GM12878 (cell line): ENCODE data around the gene PPP3CA. TPM values are rescaled to one million over a fixed set of nuclear protein-coding genes. Genes with fewer than 3 reads are reported as not detected.

ENCODE experiments used
- ATAC-seq: fragments of 200-7000 bp; cut with Tn5 transposase; 3 replicates; pipeline ENCODE4 v1.9.1; 2020; ENCODE audit warnings: mild to moderate bottlenecking, moderate library complexity
- BruUV-seq: library from RNA; stranded (reverse); fragments of 400-500 nt; replicated peaks from 2 replicates; lab custom pipeline; 2021; lab: Mats Ljungman, UMichigan
- CTCF ChIA-PET: fragments of 300-600 bp; sonication (Branson Sonifier 250); formaldehyde crosslinking; extraction: SDS; loops from one replicate; lab custom pipeline; 2021; ENCODE audit warnings: inconsistent platforms; lab: Yijun Ruan, JAX
- POLR2A ChIA-PET: fragments of 350-600 bp; formaldehyde crosslinking; extraction: SDS; loops from one replicate; lab custom pipeline; 2021; ENCODE audit warnings: inconsistent platforms; lab: Charles Lee
- RAD21 ChIA-PET: fragments of 300-600 bp; sonication (Branson Sonifier 250); formaldehyde crosslinking; loops from one replicate; lab custom pipeline; 2023; ENCODE audit warnings: antibody characterized with exemption; ENCODE audit not compliant: unreplicated experiment; lab: Charles Lee
- SMC1A ChIA-PET: fragments of 300-600 bp; sonication (Branson Sonifier 250); formaldehyde crosslinking; loops from one replicate; lab custom pipeline; 2023; ENCODE audit not compliant: unreplicated experiment, uncharacterized antibody; lab: Charles Lee
- DNase-seq: peaks from one replicate; pipeline ENCODE4 v3.0.0-alpha.2; 2011; ENCODE audit warnings: low read depth, low spot score
- FAIRE-seq: peaks from 3 replicates; lab custom pipeline; 2011; peaks lifted over from hg19 to GRCh38; lab: Jason Lieb, UNC
- H2AFZ ChIP-seq: 2 replicates; pipeline ENCODE4 v1.6.0; 2011; ENCODE audit warnings: low read depth, low read length, control low read depth; ENCODE audit not compliant: control insufficient read depth
- H3K27ac ChIP-seq: 2 replicates; pipeline ENCODE4 v1.5.1; 2011; ENCODE audit warnings: control low read depth; ENCODE audit not compliant: control insufficient read depth, insufficient read depth
- H3K27me3 ChIP-seq, 2 experiments: replicated peaks in 1 of 2; 2 replicates each; pipeline versions ENCODE4 v1.6.0 to v1.6.1; 2011; ENCODE audit warnings: low read length in 1 of 2; ENCODE audit not compliant: control insufficient read depth in 2 of 2, insufficient read depth in 2 of 2
- H3K36me3 ChIP-seq, 2 experiments: 2 replicates each; pipeline ENCODE4 v1.5.1; 2011; ENCODE audit warnings: low read length in 1 of 2; ENCODE audit not compliant: control insufficient read depth in 2 of 2, insufficient read depth in 2 of 2
- H3K4me1 ChIP-seq: 2 replicates; pipeline ENCODE4 v1.6.1; 2011; ENCODE audit warnings: mild to moderate bottlenecking, low read length, moderate library complexity, mixed read lengths; ENCODE audit not compliant: control insufficient read depth, insufficient read depth
- H3K4me2 ChIP-seq: 2 replicates; pipeline ENCODE4 v1.6.0; 2011; ENCODE audit warnings: control low read depth; ENCODE audit not compliant: control insufficient read depth, insufficient read depth
- H3K4me3 ChIP-seq: fragments of 200-600 bp; sonication (generic); 2 replicates; pipeline ENCODE4 v1.5.1; 2016
- H3K79me2 ChIP-seq: 2 replicates; pipeline ENCODE4 v1.6.0; 2011; ENCODE audit warnings: low read length; ENCODE audit not compliant: control insufficient read depth, insufficient read depth
- H3K9ac ChIP-seq: 2 replicates; pipeline ENCODE4 v1.8.0; 2011; ENCODE audit warnings: low read length, control low read depth, mixed read lengths; ENCODE audit not compliant: control insufficient read depth, insufficient read depth
- H3K9me3 ChIP-seq: replicated peaks from 3 replicates; pipeline ENCODE4 v1.5.1; 2011; ENCODE audit warnings: mild to moderate bottlenecking, low read length; ENCODE audit not compliant: control insufficient read depth, insufficient read depth
- H4K20me1 ChIP-seq: 2 replicates; pipeline ENCODE4 v1.6.0; 2011; ENCODE audit not compliant: control insufficient read depth, insufficient read depth
- CBX3 ChIP-seq: fragments of 200-600 bp; sonication (generic); IDR thresholded peaks from 2 replicates; pipeline ENCODE4 v1.6.1; 2016; ENCODE audit warnings: low read depth, borderline replicate concordance
- CHD2 ChIP-seq: IDR thresholded peaks from 2 replicates; pipeline ENCODE4 v1.6.1; 2011; ENCODE audit warnings: low read depth, low read length, improper control_type of control experiment, borderline replicate concordance
- FOS ChIP-seq: IDR thresholded peaks from 3 replicates; pipeline ENCODE4 v1.6.1; 2011; ENCODE audit warnings: borderline replicate concordance; ENCODE audit not compliant: insufficient read length; ENCODE audit errors: extremely low read depth
- GATAD2B ChIP-seq: fragments of 450-650 bp; conservative IDR thresholded peaks from 2 replicates; pipeline ENCODE4 v1.6.1; 2017; ENCODE audit warnings: low read depth, mild to moderate bottlenecking, moderate library complexity
- HDAC2 ChIP-seq: fragments of 200-600 bp; sonication (generic); IDR thresholded peaks from 2 replicates; pipeline ENCODE4 v1.6.1; 2017
- PAX5 ChIP-seq: IDR thresholded peaks from 2 replicates; pipeline ENCODE4 v1.6.1; 2011; ENCODE audit warnings: low read depth, low read length, borderline replicate concordance
- POLR2A ChIP-seq: IDR thresholded peaks from 2 replicates; pipeline ENCODE4 v1.6.1; 2011; ENCODE audit warnings: low read depth, mild to moderate bottlenecking, low read length
- SMC3 ChIP-seq: IDR thresholded peaks from 2 replicates; pipeline ENCODE4 v1.6.1; 2011; ENCODE audit warnings: low read length, improper control_type of control experiment, borderline replicate concordance
- WGBS: methylation state at CpG from one replicate; pipeline ENCODE4 v1.1.6; 2016; ENCODE audit warnings: low lambda C conversion rate; ENCODE audit not compliant: insufficient replicate concordance, insufficient coverage; ENCODE audit errors: missing lambda C conversion rate; 5-methylcytosine and 5-hydroxymethylcytosine counted together
- in situ Hi-C: fragments of 300-500 bp; cut with MboI; formaldehyde crosslinking; loops from 9 replicates; pipeline ENCODE4 v1.14.3; 2018; ENCODE audit warnings: mixed read lengths
- intact Hi-C: fragments of 100-400 bp; cut with micrococcal nuclease; formaldehyde crosslinking; loops from one replicate; pipeline ENCODE4 v1.14.2; 2022; ENCODE audit not compliant: unreplicated experiment
- polyA plus RNA-seq, 11 experiments: library from polyadenylated mRNA; depleted of rRNA in 4 of 11; unstranded in 6 of 11; stranded (reverse) in 5 of 11; fragments of >200 nt; fragmentation: Nextera tagmentation in 4 of 11; fragmentation: Illumina TruSeq in 1 of 11; extraction: Ambion mirVana in 4 of 11; extraction: Trizol in 1 of 11; gene quantifications; 1 replicate in 1 of 11; 2 replicates in 10 of 11; pipeline versions ENCODE4 v1.2.1 to v1.2.3, GENCODE V29; 2011 to 2016; ENCODE audit warnings: inconsistent platforms in 2 of 11, missing spikeins in 2 of 11, low read depth in 1 of 11
- total RNA-seq, 4 experiments: library from RNA; depleted of rRNA in 3 of 4; stranded (reverse); fragments of >200 nt in 3 of 4; fragmentation: Illumina TruSeq in 1 of 4; extraction: Trizol in 1 of 4; gene quantifications; 2 replicates each; pipeline versions ENCODE4 v1.2.1 to v1.2.3, GENCODE V29; 2013 to 2021
- TF ChIP-seq, protein P1 (sequence below): IDR thresholded peaks from 2 replicates; pipeline ENCODE4 v1.6.1; 2012; ENCODE audit warnings: low read depth, low read length, improper control_type of control experiment
- TF ChIP-seq, protein P2 (sequence below): IDR thresholded peaks from 2 replicates; pipeline ENCODE4 v1.6.1; 2011; ENCODE audit warnings: borderline replicate concordance, low read depth, mild to moderate bottlenecking, moderate library complexity, low read length; ENCODE audit not compliant: insufficient read depth, poor library complexity, severe bottlenecking
- TF ChIP-seq, protein P3 (sequence below): IDR thresholded peaks from 2 replicates; pipeline ENCODE4 v1.6.1; 2012; ENCODE audit warnings: low read depth, low read length, improper control_type of control experiment

The PPP3CA gene
- total and polyA plus RNA-seq, 10 of the 15 experiments (the other 5 are each of a cell fraction or from before 2014, with no cell fraction given) = 0.33 to 9.0 (median 1.0) TPM

DNA sequence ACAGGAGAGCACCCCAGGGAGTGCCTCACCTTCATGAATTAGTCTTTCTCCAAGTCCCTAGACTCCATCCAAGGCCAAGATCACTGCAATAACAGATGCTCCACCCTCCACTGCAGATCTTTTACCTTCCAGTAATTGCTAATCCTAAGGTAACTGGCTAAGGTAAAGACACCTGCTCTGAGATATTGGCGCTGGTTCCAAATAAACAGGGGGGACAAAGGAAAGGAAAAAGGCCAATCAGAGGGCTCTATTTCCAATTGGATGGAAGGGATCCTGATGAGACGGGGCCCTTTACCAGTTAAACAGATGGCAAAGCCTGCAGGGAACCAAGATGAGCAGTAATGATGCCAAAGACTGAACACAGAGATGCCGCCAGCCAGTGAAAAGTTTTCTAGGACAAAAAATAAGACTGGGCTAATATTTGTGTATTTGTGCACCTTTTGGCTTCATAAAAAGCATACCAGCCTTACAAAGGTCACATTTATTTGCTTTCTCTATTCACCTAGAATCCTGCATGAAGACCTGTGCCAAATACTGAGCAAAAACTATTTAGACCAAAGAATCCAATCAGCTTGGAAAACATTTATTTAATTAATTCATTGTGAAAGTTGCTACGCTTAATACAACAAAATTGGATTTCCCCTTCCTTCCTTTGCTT, 148.5 kb downstream of the PPP3CA start:
- Histone ChIP-seq H3K27me3 (no peaks in the 10 kb centered on the region), H2AFZ (no peak overlapping the region), H3K4me1 (no peaks in the 10 kb centered on the region), H4K20me1 (no peaks in the 10 kb centered on the region), H3K36me3 (no peaks in the 10 kb centered on the region), H3K4me2 (no peak overlapping the region), H3K27ac (no peak overlapping the region), H3K9ac (no peak overlapping the region), H3K9me3 (no peaks in the 10 kb centered on the region), H3K4me3 (no peak overlapping the region), H3K79me2 (no peaks in the 10 kb centered on the region)
- ChIA-PET POLR2A (no interaction called here), SMC1A (interaction anchor here (1.2 kb wide), 1 partner anchor 24 kb away, joined by 3 read pairs; no protein-coding TSS in a partner anchor), CTCF (no interaction called here), RAD21 (no interaction called here)
- no TSS peak for BruUV-seq
- intact Hi-C loops = no loop called here
- no peak for DNase-seq
- FAIRE-seq = no peak
- TF ChIP-seq, protein P1, sequence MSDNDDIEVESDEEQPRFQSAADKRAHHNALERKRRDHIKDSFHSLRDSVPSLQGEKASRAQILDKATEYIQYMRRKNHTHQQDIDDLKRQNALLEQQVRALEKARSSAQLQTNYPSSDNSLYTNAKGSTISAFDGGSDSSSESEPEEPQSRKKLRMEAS = no peak
- TF ChIP-seq SMC3 = no peak
- no peak for TF ChIP-seq PAX5
- no peak for ATAC-seq
- 80% methylated on average over 4 of the region's 4 CpGs for WGBS
- in situ Hi-C loops = no loop called here

DNA sequence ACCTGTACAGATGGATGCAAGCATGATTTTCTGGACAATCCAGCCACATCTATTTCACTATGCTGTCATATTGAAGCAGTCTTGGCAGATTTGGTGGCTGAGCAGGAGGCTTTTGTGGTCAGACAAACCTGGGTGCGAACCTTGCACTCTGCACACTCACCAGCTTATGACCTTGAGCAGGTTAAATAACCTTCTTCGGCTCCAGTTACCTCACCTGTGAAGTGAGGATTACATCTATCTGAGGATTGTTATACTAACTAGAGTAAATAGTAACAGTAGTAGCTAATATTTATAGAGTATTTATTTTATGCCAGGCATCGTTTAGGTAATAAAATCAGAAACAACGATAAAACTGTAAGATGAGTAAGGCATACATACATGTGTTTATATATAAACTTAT, 150.0 kb downstream of the PPP3CA start:
- no peak overlapping the region for H3K4me3 ChIP-seq
- ChIA-PET SMC1A (interaction anchor here (0.6 kb wide), 1 partner anchor 37 kb away, joined by 4 read pairs; no protein-coding TSS in a partner anchor), POLR2A (no interaction called here), CTCF (no interaction called here), RAD21 (no interaction called here)
- DNase-seq = no peak
- H2AFZ ChIP-seq = no peak overlapping the region
- FAIRE-seq = no peak
- no peak overlapping the region for H3K27ac ChIP-seq
- intact Hi-C loops = no loop called here
- in situ Hi-C loops = no loop called here
- no peaks in the 10 kb centered on the region for H3K27me3 ChIP-seq
- H4K20me1 ChIP-seq = no peaks in the 10 kb centered on the region
- BruUV-seq = no TSS peak
- no peak overlapping the region for H3K4me2 ChIP-seq
- H3K36me3 ChIP-seq = no peaks in the 10 kb centered on the region
- no peak overlapping the region for H3K9ac ChIP-seq
- TF ChIP-seq, protein P2, sequence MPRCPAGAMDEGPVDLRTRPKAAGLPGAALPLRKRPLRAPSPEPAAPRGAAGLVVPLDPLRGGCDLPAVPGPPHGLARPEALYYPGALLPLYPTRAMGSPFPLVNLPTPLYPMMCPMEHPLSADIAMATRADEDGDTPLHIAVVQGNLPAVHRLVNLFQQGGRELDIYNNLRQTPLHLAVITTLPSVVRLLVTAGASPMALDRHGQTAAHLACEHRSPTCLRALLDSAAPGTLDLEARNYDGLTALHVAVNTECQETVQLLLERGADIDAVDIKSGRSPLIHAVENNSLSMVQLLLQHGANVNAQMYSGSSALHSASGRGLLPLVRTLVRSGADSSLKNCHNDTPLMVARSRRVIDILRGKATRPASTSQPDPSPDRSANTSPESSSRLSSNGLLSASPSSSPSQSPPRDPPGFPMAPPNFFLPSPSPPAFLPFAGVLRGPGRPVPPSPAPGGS = no peak
- TF ChIP-seq HDAC2 (no peak), CHD2 (no peak), GATAD2B (no peak), FOS (no peak), CBX3 (no peak), POLR2A (no peak)
- TF ChIP-seq, protein P3, sequence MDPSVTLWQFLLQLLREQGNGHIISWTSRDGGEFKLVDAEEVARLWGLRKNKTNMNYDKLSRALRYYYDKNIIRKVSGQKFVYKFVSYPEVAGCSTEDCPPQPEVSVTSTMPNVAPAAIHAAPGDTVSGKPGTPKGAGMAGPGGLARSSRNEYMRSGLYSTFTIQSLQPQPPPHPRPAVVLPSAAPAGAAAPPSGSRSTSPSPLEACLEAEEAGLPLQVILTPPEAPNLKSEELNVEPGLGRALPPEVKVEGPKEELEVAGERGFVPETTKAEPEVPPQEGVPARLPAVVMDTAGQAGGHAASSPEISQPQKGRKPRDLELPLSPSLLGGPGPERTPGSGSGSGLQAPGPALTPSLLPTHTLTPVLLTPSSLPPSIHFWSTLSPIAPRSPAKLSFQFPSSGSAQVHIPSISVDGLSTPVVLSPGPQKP = no peak
- H3K79me2 ChIP-seq = no peaks in the 10 kb centered on the region
- ATAC-seq = no peak
- WGBS = 86% methylated on average over 4 of the region's 4 CpGs
- H3K9me3 ChIP-seq = no peaks in the 10 kb centered on the region
- H3K4me1 ChIP-seq = no peaks in the 10 kb centered on the region
